ENCODE results near the gene NPPC.

NPPC gene

DNA sequence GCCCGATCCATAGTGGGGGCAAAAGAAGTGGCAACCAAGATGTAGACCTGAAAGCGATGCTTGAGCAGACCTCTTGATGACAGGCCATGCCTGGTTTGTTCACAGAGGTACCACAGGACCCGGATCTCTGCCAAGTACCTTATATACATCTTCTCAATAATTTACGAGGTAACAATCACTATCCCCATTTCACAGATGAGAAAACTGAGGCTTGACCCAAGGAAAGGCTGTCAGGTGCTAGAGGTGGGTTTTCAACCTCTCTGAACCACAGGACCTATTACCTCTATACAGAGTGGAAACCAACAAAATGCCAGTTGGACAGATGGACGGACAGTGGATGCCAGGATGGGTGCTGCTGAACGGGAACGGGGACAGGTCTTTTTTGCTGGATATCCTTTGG, 21.5 kb upstream of the NPPC start:
- TF ChIP-seq RAD21 (IDR thresholded peaks at IDR 0.05; ENCODE audit: low read depth) (no peak), NFIC (IDR thresholded peaks at IDR 0.05) (no peak), EP300 (IDR thresholded peaks at IDR 0.05; ENCODE audit: borderline replicate concordance) (no peak), EGR1 (IDR thresholded peaks at IDR 0.05) (no peak), TCF12 (IDR thresholded peaks at IDR 0.05; ENCODE audit: low read depth) (no peak)

DNA sequence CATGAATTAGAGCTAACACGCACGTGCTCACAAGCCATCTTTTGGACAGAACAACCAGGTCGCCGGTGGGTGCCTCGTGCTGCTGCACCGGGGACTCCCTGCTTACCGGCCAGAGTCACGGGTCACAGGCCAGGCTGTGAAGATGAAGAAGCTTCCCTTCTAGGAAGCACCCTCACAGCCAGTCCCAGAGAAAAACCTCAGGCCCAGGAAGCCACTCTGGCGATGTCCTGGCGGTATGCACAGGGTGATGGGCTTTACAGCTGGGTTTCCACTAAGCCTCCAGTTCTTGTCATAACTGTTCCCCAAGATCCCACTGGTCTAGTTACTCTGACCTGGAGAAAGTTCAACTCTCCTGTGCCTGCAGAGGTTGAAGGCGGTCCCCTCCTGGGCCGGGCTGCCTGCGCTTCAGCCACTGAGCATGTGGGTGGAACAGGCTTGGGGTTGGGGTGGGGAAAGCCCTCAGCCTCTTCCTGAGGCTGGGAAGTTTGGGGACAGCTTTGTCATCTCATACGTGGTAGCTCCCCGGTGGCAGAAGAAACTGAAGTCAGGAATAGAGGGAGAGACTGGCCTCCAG, 20.1 kb upstream of the NPPC start:
- TF ChIP-seq EGR1 (IDR thresholded peaks at IDR 0.05) (no peak), CEBPB (IDR thresholded peaks at IDR 0.05) (no peak), TEAD4 (IDR thresholded peaks at IDR 0.05) (no peak), EP300 (IDR thresholded peaks at IDR 0.05; ENCODE audit: borderline replicate concordance) (no peak), NFIC (IDR thresholded peaks at IDR 0.05) (no peak), CREB1 (IDR thresholded peaks at IDR 0.05; ENCODE audit: low read depth) (no peak), YY1 (IDR thresholded peaks at IDR 0.05; ENCODE audit: low read depth) (no peak), TCF12 (IDR thresholded peaks at IDR 0.05; ENCODE audit: low read depth) (no peak), TAF1 (IDR thresholded peaks at IDR 0.05; ENCODE audit: low read depth) (no peak), ZBTB7A (IDR thresholded peaks at IDR 0.05; ENCODE audit: low read depth) (no peak), FOXM1 (IDR thresholded peaks at IDR 0.05; ENCODE audit: borderline replicate concordance, low read depth) (no peak)
- TF ChIP-seq, protein P1, sequence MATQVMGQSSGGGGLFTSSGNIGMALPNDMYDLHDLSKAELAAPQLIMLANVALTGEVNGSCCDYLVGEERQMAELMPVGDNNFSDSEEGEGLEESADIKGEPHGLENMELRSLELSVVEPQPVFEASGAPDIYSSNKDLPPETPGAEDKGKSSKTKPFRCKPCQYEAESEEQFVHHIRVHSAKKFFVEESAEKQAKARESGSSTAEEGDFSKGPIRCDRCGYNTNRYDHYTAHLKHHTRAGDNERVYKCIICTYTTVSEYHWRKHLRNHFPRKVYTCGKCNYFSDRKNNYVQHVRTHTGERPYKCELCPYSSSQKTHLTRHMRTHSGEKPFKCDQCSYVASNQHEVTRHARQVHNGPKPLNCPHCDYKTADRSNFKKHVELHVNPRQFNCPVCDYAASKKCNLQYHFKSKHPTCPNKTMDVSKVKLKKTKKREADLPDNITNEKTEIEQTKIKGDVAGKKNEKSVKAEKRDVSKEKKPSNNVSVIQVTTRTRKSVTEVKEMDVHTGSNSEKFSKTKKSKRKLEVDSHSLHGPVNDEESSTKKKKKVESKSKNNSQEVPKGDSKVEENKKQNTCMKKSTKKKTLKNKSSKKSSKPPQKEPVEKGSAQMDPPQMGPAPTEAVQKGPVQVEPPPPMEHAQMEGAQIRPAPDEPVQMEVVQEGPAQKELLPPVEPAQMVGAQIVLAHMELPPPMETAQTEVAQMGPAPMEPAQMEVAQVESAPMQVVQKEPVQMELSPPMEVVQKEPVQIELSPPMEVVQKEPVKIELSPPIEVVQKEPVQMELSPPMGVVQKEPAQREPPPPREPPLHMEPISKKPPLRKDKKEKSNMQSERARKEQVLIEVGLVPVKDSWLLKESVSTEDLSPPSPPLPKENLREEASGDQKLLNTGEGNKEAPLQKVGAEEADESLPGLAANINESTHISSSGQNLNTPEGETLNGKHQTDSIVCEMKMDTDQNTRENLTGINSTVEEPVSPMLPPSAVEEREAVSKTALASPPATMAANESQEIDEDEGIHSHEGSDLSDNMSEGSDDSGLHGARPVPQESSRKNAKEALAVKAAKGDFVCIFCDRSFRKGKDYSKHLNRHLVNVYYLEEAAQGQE (IDR thresholded peaks at IDR 0.05; ENCODE audit: low read depth) = no peak
- TF ChIP-seq, protein P2, sequence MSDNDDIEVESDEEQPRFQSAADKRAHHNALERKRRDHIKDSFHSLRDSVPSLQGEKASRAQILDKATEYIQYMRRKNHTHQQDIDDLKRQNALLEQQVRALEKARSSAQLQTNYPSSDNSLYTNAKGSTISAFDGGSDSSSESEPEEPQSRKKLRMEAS (IDR thresholded peaks at IDR 0.05) = no peak
- TF ChIP-seq, protein P3, sequence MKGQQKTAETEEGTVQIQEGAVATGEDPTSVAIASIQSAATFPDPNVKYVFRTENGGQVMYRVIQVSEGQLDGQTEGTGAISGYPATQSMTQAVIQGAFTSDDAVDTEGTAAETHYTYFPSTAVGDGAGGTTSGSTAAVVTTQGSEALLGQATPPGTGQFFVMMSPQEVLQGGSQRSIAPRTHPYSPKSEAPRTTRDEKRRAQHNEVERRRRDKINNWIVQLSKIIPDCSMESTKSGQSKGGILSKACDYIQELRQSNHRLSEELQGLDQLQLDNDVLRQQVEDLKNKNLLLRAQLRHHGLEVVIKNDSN (IDR thresholded peaks at IDR 0.05) = no peak

DNA sequence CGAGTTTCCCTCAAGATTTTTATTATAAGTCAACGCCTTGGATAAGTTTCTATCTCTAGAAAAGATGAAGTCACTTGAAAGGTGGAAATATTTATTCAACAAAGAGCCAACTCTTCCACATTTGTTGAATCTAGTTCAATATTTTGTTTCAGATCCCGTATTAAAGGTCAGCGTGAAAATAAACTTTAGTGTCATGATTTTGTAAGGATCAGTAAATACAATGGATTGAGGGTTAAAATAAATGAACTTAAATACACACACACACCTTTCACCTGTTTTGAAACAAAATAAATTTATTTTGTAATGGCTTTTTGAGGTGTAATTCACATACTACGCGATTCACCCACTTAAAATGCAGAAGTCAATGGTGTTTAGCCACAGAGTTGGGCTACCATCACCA, 16.0 kb upstream of the NPPC start:
- TF ChIP-seq, protein P3 (IDR thresholded peaks at IDR 0.05) = no peak
- TF ChIP-seq CREB1 (IDR thresholded peaks at IDR 0.05; ENCODE audit: low read depth) (no peak), FOXM1 (IDR thresholded peaks at IDR 0.05; ENCODE audit: borderline replicate concordance, low read depth) (no peak), ZBTB7A (IDR thresholded peaks at IDR 0.05; ENCODE audit: low read depth) (no peak), TEAD4 (IDR thresholded peaks at IDR 0.05) (no peak), YY1 (IDR thresholded peaks at IDR 0.05; ENCODE audit: low read depth) (no peak), TAF1 (IDR thresholded peaks at IDR 0.05; ENCODE audit: low read depth) (no peak), CEBPB (IDR thresholded peaks at IDR 0.05) (no peak), NFIC (IDR thresholded peaks at IDR 0.05) (no peak), TCF12 (IDR thresholded peaks at IDR 0.05; ENCODE audit: low read depth) (no peak)
- TF ChIP-seq, protein P2 (IDR thresholded peaks at IDR 0.05) = no peak
- TF ChIP-seq, protein P1 (IDR thresholded peaks at IDR 0.05; ENCODE audit: low read depth) = no peak

DNA sequence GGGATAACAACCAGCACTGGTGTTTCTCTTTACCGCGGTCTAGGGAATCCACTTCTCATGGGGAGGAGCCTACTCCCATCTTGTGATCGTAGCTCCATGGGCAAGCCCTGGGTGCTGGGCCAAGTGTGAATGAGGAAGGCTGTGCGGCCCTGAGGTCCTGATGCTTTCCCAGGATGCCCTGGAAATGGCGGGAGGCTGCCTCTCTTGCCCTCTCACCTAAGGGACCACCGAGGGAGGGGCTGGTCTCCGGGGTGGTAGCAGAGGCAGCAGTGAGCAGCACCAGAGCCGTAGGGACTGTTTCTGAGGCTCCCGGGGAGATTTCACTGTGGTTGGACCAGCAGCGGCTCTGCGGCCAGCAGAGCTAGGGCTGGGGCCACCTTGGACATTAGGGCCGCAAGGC, 15.5 kb upstream of the NPPC start:
- TF ChIP-seq, protein P1 (IDR thresholded peaks at IDR 0.05; ENCODE audit: low read depth) = no peak
- TF ChIP-seq RAD21 (IDR thresholded peaks at IDR 0.05; ENCODE audit: low read depth) (no peak), EGR1 (IDR thresholded peaks at IDR 0.05) (no peak), CEBPB (IDR thresholded peaks at IDR 0.05) (no peak), ZBTB7A (IDR thresholded peaks at IDR 0.05; ENCODE audit: low read depth) (no peak), NFIC (IDR thresholded peaks at IDR 0.05) (no peak), CREB1 (IDR thresholded peaks at IDR 0.05; ENCODE audit: low read depth) (no peak), YY1 (IDR thresholded peaks at IDR 0.05; ENCODE audit: low read depth) (no peak), TCF12 (IDR thresholded peaks at IDR 0.05; ENCODE audit: low read depth) (no peak), EP300 (IDR thresholded peaks at IDR 0.05; ENCODE audit: borderline replicate concordance) (no peak), TEAD4 (IDR thresholded peaks at IDR 0.05) (no peak), FOXM1 (IDR thresholded peaks at IDR 0.05; ENCODE audit: borderline replicate concordance, low read depth) (no peak)
- TF ChIP-seq, protein P3 (IDR thresholded peaks at IDR 0.05) = no peak
- TF ChIP-seq, protein P2 (IDR thresholded peaks at IDR 0.05) = no peak
